ENCODE data around the gene SEMA3G.

The SEMA3G gene

DNA sequence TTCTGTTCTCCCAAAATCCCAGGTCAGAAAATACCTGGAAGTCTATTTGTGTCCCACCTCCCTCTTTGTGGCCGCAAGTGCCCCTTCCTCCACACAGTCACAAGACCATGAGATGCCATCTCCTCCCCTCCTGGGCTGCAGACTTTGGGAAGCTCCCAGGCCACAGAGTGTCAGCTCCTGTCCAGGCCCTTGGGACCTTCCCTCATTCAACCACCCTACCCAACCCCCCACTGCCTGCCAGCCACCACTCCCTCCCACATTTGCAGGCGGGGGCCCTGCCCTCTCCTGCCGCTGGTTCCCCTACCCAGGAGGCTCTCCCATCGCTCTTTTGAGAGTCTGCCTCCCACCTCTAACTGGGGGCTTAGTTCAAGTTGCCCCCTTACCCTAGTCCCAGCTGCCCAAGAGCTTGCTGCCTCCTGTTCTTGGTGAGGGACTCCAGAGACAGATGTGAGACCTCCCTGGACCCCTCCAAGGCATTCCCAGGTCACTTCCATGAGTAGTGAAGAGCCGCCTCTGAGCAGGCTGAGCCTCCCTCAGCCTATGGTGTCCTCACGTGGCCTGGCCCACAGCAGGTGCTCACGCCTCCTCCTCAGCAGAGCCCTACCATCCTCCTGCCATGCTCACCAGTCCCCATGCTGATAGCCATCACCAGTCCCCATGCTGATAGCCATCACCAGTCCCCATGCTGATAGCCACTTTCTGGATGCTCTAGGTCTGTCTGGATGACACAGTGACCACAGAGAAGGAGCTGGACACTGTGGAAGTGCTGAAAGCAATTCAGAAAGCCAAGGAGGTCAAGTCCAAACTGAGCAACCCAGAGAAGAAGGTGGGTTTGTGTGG, 34.4 kb upstream of the SEMA3G start:
- no peak for DNase-seq

DNA sequence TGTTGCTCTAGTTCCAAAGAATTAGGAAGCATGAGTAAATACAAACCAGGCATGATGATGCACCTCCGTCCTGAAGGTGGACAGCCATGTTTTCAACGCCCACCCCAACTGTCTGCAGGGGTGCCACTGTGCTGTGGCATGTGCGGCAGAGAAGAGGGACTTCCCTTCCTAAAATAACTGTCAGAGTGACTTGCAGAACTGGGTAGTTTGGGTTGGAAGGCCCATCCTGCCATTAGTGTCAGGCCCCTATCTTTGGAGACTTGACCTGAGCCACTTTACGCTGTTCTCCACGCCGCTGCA, 32.8 kb upstream of the SEMA3G start:
- DNase-seq: no peak

DNA sequence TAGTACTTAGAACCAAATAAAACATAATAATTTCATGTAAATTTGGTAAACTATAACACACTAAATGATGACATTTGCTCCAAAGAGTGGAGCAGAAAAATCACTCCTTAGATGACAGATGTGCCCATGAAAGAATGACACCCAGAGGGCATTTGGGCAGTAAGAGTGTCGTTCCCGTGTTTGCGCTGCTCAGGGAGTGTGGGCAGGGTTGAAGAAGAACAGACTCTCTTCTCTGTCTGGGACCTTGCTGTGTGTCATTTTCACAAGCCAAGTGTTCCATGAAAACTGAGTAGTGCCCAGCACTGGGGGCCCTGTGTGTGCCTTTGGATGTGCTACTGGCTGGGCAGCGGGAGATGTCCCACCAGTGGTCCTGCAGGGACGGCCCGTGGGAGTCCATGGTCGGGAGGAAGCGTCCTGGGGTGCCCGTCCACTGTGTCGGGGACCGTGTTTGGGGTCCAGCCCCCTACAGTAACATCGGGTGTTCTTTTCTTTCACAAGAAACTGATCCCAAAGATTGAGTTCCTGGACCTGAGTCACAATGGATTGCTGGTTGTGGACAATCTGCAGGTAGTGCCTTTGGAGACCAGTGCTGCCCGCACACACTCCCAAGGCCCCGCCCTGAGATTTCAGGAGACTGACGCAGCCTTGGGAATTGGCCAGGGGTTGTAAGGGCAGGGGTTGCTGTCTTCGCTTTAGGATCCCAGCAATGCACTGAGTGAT, 32.3 kb upstream of the SEMA3G start:
- no peak for DNase-seq

DNA sequence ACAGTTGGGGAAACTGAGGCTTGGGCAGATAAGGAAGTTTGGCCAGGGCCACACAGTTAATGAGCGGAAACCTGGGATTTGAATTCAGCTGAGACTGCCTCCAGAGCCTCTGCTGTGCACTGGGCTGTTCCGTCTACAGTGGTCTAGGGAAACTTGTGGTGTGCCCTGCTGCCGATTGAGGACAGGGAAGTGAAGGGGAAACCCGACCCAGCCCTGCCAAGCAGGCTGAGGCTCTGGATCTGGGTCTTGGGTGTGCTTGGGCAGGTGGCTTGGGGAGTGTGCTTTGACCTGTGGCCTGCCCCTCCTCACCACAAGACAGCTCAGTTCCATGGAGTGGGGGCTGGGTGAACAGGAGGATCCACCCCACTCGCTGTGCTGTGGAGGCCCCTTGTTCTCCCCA, 28.1 kb upstream of the SEMA3G start:
- no peak for DNase-seq

GRCh38 chr3:52472239-52473000, 27.5 kb upstream of the SEMA3G start:
- no peak for DNase-seq

DNA sequence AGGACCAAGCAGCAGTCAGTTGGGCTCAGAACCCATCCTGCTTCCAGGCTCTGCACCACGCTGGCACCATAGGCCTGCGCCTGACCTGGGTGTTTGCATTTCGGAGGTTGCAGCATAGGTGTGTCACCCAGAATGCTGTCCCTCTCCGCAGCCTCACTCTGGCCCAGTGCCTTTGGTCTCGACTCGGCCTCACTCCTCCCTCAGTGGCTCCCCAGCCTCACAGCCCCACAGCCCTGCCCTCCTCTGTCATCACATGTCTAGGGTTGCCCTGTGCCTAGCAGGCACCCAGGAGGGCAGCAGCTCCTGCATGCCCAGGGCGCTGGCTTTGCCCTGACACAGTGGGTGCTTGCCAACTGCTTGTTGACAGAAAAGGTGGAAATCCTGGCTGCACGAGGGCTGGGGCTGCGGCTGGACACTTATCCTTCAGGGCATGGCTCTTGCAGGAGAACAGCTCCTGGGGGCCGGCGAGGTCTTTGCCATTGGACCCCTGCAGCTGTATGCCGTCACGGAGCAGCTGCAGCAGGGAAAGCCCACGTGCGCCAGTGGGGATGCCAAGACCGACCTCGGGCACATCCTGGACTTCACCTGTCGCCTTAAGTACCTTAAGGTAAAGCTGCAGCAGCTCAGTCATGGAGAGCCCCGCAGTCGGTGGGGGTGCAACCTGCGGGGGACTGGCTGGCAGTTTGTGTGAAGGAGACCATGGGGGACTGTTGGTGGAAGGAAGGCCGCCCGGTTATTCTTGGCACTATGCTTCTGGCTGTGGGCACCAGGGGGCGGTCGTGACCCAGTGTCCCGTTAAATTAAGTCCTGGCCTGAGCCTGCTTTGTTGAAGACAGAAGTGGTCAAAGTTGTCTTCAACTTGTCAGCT, 26.7 kb upstream of the SEMA3G start:
- DNase-seq: no peak

DNA sequence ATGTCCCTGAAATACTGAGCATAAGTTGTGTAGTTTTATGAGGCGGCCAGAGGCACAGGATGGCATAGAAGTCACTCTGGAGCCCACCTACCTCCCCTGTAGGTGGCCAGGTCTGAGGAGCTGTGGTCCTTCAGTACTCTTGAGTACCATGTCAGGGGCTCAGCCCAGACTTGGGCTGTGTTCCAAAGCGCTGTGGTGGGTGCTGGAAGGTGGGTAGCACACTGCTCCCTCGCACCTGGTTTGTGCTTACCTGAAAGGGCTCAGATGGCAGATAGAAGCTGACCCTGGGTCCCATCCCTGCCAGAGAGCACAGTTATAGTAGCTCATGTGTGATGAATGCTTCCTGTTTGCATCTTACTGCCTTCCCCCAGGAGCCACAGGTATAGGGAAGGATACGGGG, 26.0 kb upstream of the SEMA3G start:
- no peak for DNase-seq

DNA sequence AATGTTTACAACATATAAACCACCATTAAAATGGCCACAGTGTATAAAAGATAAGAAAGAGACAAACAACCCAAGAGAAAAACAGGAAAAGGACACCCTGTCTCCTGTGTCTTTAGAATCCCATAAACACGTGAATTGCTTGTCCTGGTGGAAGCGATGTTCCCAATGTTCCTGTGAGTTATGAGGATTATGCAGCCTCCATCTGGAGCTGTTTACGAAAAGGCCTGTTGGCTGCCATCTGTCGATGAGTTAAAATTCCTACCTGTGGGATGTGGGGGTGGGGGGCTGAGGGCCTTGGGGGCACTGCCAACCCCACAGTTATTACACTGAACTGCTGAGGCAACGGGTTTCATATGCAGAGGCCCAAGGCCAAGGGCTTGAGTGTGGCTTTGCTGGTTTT, 24.1 kb upstream of the SEMA3G start:
- DNase-seq: peak; percentile 87

DNA sequence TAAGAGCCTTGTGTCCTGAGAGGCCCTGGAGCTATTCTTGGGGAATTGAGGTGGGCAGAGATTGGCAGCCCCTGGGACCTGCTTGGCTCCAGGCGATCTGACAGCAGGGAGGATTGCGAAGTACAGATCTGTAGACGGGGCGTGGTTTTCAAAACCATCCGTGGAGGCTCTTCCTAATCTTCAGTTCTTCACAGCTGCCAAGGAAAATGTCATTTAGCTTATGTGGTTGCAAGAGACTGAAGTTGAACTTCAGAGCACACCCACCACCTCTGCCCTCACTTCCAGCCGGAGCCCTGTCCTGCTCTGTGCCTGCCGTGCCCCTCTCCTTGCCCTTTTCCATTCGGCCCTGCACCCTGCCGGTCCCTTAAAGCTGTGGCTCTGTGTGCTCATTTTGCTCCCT, 23.4 kb upstream of the SEMA3G start:
- peak; percentile 90 for DNase-seq

GRCh38 chr3:52463416-52463815, 18.5 kb upstream of the SEMA3G start:
- DNase-seq: no peak

DNA sequence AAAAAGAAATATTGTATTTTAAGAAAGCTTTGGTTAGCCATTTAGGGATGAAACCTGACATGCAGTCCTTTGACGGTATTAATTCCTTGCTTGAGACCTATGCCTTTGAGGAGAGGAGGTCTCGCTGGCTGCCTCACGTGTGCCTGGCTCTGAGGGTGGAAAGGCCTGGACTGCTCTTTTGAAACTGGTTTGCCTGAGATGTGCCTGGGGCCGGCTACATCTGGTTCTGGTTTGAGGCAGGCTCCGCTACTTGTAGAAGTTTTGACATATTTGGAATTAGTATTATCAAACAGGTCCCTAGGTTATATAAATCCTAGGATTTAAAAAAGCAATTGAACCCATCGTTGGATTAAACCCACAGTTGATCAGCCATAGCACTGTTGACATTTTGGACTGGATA, 17.0 kb upstream of the SEMA3G start:
- DNase-seq: no peak

- peak; percentile 51 for DNase-seq
Observed at GRCh38 chr3:52458770-52459545, 14.1 kb upstream of the SEMA3G start.

- no peak for DNase-seq
Observed at GRCh38 chr3:52458031-52458760, 13.3 kb upstream of the SEMA3G start.

DNA sequence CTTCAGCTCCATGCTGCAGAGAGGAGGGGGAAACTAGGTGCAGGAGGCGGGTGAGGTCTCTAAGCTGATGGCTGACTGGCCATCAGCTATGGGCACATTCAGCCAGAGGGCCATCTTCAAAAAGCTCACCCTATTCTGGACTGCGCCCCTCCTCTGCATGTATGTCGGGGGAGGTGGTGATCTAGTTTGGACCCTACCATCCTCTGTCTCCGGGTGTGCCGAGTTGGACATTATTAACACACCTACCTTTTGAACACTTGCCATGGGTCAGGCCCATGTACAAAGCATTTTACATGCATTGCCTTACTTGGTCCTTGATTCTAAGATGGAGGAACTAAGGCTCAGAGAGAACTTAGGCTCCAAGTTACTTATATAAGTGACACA, 11.9 kb upstream of the SEMA3G start:
- DNase-seq: no peak

DNA sequence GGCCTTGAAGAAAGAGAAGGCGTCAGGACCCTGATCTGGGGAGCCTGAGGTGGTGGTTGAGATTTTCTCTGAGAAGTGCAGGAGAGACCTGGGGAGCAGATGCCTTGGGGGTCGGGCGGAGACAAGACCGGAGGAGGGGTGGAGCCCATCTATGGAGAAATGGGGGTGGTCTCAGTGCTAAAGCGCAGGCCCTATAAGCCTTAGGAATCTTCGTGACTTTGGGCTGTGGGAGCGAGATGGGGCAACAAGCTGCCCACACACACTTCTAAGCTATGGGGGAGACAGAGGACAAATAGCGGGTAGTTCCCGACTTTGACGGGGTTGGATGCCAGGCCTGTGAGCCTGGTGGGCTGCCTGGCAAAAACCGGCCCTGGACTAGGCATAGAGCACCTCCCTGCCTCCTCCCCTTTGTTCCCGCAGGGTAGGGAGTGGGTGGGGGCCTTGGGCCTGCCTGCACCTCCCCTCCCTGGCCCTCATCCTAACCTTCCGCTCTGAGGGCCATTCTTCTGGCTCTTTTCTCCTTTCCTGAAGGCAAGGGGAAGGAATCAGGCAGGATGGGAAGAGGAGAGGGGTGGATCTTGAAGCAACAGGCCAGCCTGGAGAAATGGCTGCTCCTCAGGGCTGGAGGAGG, 11.4 kb upstream of the SEMA3G start:
- no peak for DNase-seq

- DNase-seq: peak; percentile 17
Observed at GRCh38 chr3:52455283-52456168, 10.6 kb upstream of the SEMA3G start, which contains the start of gene NISCH. Gene NISCH, plus strand, starts transcription at chr3:52455604. Its CDS starts 38 bp downstream, at chr3:52455642.

DNA sequence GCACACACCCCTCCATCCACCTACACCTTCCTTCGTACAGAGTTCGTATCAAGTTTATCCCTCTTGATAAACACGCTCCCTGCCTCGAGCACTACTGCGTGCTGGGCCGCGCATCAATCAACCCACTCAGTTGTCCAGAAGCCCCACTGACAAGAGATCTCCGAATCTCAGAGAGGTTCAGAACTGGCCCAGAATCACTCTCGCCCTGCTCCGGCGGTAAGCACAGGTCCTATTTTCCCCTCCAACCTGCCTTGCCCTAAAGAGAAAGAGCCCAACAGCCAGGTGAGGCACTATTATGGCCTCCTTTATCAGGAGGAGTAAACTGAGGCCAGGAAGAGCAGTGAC, 10.0 kb upstream of the SEMA3G start:
- DNase-seq: no peak

DNA sequence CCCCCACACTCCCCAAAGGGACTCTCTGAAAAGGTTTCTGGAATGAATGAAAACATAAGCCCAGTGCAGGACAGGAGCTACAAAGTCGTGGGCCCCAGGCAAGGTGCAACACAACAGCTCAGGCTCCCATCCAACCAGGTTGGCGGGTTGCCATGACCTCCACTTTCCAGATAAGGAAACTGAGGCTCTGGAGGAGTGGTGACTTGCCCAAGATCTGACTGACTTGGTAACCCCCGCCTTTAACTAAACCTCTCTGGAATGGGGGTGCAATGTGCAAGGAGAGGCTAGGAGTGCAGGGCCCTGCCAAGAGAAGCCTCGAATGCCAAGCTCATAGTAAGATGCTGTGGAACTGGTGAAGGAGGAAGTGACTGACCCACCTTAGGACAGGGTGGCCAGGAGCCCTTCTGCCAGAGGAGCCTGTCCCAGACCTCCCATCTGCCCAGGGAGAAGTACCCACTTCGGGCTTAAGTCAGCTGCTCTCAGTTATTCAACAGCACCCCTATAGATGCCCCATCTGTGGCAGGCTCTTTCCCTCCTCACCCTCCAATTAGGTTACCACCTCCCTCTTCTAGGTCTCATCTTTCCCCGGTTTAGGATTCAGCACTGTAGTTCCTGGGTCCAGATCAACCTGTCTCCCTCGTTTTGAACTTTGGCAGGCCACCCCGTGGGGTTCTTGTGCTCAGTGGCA, 9.5 kb upstream of the SEMA3G start:
- DNase-seq: no peak
